Stimulated activated CD4-positive, alpha-beta T cell treated with anti-CD3 and anti-CD28 coated beads, Interleukin-4, amount 100 ng/mL, for 48 hours (primary cell): ENCODE data around the gene XKR7.

ENCODE experiments used
- DNase-seq, 2 donors: peaks; one replicate each; pipeline ENCODE4 v3.0.0-alpha.2; 2020; ENCODE audit warnings: low read depth in 2 of 2

The XKR7 gene

DNA sequence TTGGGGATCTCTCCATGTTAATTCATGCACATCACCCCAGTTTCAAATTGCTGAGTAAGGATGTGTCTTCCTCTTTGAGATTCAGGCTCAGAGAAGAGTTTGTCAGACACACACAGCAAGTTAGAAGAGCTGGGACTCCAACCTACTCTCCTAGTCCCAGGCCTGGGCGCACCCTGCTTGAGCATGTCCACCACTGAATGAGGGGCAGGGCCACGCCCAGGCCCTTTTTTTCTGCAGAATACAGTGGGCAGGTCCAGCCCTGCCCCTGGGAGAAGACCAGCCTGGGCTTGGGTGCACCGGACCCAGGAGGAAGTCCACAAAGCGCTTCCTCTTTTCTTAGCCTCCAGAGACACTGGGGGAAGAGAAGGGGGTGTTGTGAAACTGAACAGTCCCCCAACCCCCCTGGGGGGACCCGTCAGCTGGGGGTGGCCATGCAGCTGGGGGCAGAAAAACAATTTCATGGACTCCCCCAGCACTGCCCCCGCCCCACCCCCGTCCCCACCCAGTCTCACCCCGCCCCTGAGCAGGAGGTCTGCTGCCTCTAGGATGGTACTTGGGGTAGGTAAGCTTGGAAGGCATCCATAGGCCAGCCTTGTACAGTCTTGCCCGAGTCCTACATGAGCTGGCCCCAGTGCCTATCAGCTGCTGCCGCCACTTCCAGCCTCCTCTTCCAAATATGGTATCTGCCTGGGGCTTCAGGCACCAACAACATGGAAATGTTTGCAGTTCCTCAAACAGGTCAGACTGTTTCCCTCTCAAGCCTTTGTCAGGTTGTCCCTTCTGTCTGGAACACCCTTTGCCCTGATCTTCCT, 72.4 kb downstream of the XKR7 start:
- no peak for DNase-seq

DNA sequence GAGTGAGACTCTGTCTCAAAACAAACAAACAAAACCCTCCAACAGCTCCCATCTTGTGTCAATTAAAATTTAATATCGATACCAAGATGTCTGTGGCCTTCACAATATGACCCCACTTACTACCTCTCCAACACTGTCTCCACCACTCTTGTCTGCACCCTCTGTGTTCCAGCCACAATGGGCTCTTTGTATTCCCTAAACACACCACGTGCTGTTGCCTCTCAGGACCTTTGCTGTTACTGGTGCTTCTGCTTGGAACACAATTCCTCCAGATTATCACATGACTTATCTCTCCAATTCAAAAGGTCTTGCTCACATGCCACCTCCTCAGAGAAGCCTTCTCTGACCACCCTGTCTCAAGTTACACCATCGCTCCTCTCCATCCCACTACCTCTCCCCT, 78.0 kb downstream of the XKR7 start:
- DNase-seq, result no peak

DNA sequence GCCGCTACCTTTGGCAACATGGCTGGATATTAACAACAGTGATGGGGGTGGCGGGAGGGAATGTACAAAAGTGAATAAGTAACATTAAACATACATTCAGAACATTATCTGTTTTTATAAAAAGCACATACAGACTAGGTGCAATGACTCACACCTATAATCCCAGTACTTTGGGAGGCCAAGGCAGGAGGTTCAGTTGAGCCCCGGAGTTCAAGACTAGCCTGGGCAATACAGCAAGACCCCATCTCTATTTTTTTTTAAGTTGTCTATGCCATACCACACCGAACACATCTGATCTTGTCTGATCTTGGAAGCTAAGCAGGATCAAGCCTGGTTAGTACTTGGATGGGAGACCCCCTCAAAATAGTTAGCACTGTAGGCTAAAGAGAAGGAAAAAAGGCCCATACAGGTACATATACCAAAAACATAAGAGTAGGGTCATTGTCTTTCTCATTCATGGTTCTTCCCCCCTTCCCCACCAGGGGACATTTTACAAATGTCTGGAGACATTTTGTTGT, 82.4 kb downstream of the XKR7 start:
- no peak for DNase-seq

DNA sequence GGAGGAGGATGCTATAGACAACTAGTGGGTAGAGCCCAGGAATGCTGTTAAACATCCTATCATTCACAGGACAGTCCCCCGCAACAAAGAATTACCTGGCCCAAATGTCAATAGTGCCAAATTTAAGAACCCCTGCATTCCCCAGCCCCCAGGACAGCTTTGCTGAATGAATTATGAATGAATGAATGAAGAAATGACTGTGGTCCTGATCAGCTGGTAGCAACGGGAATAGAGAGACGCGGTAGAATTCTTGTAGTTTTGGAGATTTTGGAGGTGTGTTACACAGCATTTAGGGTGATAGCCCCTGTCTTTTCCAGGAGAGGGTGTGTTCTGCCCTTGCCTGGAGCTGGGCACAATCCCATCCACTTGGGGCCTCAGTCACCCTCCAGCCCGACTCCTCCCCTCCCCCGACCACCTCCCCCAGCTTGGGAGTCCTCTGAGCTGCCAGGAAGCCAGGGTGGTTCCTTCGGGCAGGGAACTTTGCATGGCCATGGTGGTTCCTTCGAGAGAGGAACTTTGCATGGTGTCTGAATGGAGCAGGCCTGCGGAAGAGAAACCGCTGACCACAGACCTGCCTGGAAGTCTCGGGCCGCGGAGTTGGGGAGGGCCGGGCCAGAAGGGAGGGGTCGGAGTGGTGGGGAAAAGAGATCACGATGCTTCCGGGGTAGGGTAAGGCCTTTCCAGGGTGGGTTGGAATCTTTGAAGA, 83.1 kb downstream of the XKR7 start:
- no peak for DNase-seq

DNA sequence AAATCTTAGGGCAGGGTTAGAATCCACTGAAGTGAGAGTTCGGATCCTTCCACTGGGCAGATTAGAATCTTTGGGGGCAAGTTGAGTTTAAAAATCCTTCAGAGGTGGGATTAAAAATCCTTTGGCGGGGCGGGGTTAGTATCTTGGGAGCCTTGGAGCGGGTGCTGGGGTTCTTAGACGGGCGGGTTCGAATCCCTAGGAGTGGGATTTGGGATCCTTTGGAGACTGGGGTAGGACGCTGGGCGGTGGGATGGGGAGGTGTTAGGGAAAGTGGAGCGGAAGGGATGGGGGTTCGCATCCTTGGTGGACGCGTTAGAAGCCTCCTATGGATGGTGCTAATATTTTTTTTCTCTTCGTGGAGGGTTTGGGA, 83.8 kb downstream of the XKR7 start:
- DNase-seq, result no peak

DNA sequence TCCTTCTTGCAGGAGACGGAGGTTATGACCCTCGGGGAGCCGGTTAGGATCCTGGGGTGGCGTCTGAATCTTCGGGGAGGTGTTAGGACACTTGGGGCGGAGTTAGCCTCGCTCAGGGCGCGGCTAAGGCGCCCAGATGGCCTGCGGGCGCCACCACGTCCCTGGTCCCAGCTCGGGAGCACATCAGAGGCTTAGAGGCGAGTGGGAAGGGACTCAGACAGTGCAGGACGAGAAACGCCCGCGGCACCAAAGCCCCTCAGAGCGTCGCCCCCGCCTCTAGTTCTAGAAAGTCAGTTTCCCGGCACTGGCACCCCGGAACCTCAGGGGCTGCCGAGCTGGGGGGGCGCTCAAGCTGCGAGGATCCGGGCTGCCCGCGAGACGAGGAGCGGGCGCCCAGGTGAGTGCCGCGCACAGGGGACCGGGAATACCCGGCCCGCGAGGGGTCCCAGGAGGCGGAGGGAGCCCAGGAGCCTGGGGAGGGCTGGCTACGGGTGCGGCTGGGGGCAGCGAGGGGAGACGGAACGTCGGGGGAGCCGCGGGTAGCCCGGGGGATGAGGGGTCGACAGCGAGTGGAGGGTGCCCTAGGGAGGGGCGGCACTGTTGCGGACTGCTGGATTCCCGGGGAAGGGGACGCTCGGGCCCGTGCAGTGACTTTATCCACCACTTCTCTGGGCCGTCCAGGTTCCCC, 84.3 kb downstream of the XKR7 start, which contains the start of gene HCK:
Gene HCK (plus strand): TSS at position 153 of the 688 bp plus-strand sequence.
- no peak for DNase-seq

DNA sequence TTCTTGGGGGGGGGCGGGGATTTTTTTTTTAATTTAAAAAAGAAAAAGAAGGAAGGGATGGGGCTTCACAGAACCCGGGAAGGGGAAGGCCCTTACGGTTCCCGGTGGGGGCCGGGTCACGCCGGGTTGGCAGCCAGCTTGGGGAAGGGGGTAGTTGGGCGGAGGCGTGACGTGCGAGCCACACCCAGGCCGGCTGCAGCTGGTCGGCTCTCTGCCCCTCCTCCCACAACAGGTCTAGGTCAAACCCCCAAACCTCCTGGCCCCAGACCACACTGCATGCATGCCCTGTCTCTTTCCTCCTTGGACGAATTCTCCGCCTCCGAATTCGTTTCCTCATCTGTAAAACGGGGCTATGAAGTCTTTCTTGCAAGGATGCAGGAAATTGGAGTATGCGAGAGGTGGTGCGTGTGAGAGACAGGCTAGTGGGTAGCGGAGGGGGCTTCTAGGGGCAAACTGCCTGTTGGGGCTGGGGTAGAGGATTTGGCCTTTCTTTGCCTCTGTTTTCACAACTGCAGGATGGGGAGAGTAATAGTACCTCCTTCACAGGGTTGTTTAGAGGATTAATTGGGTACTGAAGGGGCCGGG, 84.9 kb downstream of the XKR7 start:
- no peak for DNase-seq
